Caco-2 (cell line): ENCODE data around the gene CCT6B. TPM values are rescaled to one million over a fixed set of nuclear protein-coding genes. Genes with fewer than 3 reads are reported as not detected.

Source experiments
- BruUV-seq: library from RNA; stranded (reverse); fragments of 400-500 nt; replicated peaks from 2 replicates; lab custom pipeline; 2021; lab: Mats Ljungman, UMichigan
- CTCF ChIA-PET: fragments of 300-600 bp; sonication (Branson Sonifier 250); formaldehyde crosslinking; loops from one replicate; lab custom pipeline; 2022; ENCODE audit warnings: antibody characterized with exemption; lab: Charles Lee
- POLR2A ChIA-PET: fragments of 300-600 bp; sonication (Branson Sonifier 250); formaldehyde crosslinking; loops from one replicate; lab custom pipeline; 2022; ENCODE audit warnings: antibody characterized with exemption; lab: Charles Lee
- DNase-seq, 2 experiments: peaks; one replicate each; pipeline versions ENCODE4 v3.0.0 to v3.0.0-alpha.2; 2020 to 2022
- H3K27me3 ChIP-seq: replicated peaks from 2 replicates; pipeline ENCODE4 v1.6.0; 2011; ENCODE audit warnings: low read length; ENCODE audit not compliant: control insufficient read depth, insufficient read depth
- H3K36me3 ChIP-seq: 2 replicates; pipeline ENCODE4 v1.5.1; 2011; ENCODE audit warnings: low read length; ENCODE audit not compliant: control insufficient read depth, insufficient read depth
- H3K4me1 ChIP-seq: fragments of 250-450 bp; sonication (Bioruptor Pico); 2 replicates; pipeline ENCODE4 v1.5.1; 2020; ENCODE audit warnings: mild to moderate bottlenecking
- H3K4me3 ChIP-seq: 2 replicates; pipeline ENCODE4 v1.5.1; 2011; ENCODE audit warnings: low read depth, mild to moderate bottlenecking, control low read depth, low read length
- H3K9me3 ChIP-seq: fragments of 250-450 bp; sonication (Bioruptor Pico); 2 replicates; pipeline ENCODE4 v1.5.1; 2020; ENCODE audit warnings: mild to moderate bottlenecking, moderate library complexity
- H3K27ac Mint-ChIP-seq: one replicate; pipeline ENCODE4 v1.8.0; 2022; ENCODE audit warnings: mixed read lengths; ENCODE audit not compliant: unreplicated experiment
- H3K27me3 Mint-ChIP-seq: one replicate; pipeline ENCODE4 v1.8.0; 2022; ENCODE audit warnings: mixed read lengths; ENCODE audit not compliant: insufficient read depth, unreplicated experiment
- H3K36me3 Mint-ChIP-seq: one replicate; pipeline ENCODE4 v1.8.0; 2022; ENCODE audit warnings: mild to moderate bottlenecking, mixed read lengths; ENCODE audit not compliant: insufficient read depth, unreplicated experiment
- H3K4me1 Mint-ChIP-seq: one replicate; pipeline ENCODE4 v1.8.0; 2022; ENCODE audit warnings: low read depth, mixed read lengths; ENCODE audit not compliant: unreplicated experiment
- H3K4me3 Mint-ChIP-seq: one replicate; pipeline ENCODE4 v1.8.0; 2022; ENCODE audit warnings: mild to moderate bottlenecking, moderate library complexity, mixed read lengths; ENCODE audit not compliant: unreplicated experiment
- H3K9me3 Mint-ChIP-seq: one replicate; pipeline ENCODE4 v1.8.0; 2022; ENCODE audit warnings: mixed read lengths; ENCODE audit not compliant: unreplicated experiment
- intact Hi-C: fragments of 100-400 bp; cut with micrococcal nuclease; formaldehyde crosslinking; loops from one replicate; pipeline ENCODE4 v1.10.0; 2022; ENCODE audit not compliant: unreplicated experiment
- total RNA-seq: library from RNA; stranded (reverse); gene quantifications from 2 replicates; pipeline ENCODE4 v1.2.3, GENCODE V29; 2022
- TF ChIP-seq, protein P1 (sequence below), 2 experiments: fragments of 200-600 bp in 1 of 2; IDR thresholded peaks; 1 replicate in 1 of 2; 2 replicates in 1 of 2; pipeline versions ENCODE4 v1.5.1 to v1.8.0; 2011 to 2022; ENCODE audit warnings: antibody characterized with exemption in 1 of 2, control low read depth in 1 of 2, inconsistent platforms in 1 of 2, low read depth in 1 of 2, low read length in 1 of 2, mild to moderate bottlenecking in 1 of 2, moderate library complexity in 1 of 2; ENCODE audit not compliant: insufficient read depth in 1 of 2, severe bottlenecking in 1 of 2, unreplicated experiment in 1 of 2

The CCT6B gene
- total RNA-seq, 1 experiment from 2014 or later: 1.8 TPM

DNA sequence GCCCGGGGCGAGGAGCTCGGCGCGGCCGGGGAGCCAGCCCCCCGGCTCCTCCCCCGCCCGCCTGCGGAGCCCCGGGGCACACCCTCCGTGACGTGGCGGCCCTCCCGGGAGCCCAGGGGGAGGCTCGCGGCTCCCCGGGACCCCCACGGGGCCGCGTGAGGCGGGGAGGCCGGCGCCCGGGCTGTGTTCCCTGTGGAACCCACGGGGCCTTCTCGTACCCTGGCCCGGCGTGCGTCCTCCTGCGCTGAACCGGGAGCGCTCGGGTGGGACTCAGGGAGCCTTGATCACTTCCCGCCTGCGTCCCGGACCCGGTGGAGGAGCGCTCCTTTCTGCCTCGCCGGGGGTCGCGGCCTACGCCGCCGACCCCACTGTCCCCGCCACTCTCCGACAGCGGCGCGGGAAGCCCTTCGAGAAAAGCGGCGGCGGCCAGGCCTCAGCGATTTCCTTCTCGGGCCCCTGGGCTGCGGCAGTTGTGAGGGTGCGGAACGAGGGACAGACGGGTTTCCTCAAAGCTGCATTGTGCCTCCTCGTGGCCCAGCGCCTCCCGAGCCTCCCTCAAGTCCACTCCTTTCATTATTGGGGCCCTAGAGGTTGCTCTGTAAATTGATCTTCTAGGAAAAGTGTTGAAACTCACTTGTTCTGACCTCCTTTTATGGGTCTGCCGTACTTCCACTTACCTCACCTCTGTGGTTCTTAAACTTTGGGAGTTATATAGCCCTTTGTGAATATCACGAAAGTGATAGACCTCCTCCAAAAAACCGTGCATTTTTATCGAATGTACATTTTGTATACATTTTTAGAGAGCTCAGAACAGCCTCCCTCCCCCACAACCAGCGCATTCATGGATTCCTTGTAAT, 19.6 kb upstream of the CCT6B start:
- H3K9me3 Mint-ChIP-seq: no peaks in the 10 kb centered on the region
- peaks cover 19% of the 10 kb centered on the region for H3K36me3 Mint-ChIP-seq
- H3K4me3 Mint-ChIP-seq: peak overlapping the region; percentile 85
- 0 out of 2 replicates have a peak, but pooled peaks cover 10% of the 10 kb centered on the region for H3K4me1 ChIP-seq
- H3K36me3 ChIP-seq: no peaks in the 10 kb centered on the region
- peaks cover 10% of the 10 kb centered on the region for H3K4me1 Mint-ChIP-seq
- BruUV-seq: no TSS peak
- POLR2A ChIA-PET: interaction anchor here (0.6 to 2.1 kb wide), 5 partner anchors 10 to 1154 kb away, joined by 3 to 11 read pairs (median 5); partner anchors contain the start of genes CCT6B, RFFL and ZNF830
- peak overlapping the region; percentile 93 for H3K27ac Mint-ChIP-seq
- no peaks in the 10 kb centered on the region for H3K27me3 ChIP-seq
- CTCF ChIA-PET: interaction anchor here (0.7 to 2.3 kb wide), 4 partner anchors 109 to 160 kb away, joined by 3 to 8 read pairs (median 3); partner anchors contain the start of gene RAD51D
- peak overlapping the region; percentile 75 for H3K4me3 ChIP-seq
- no peaks in the 10 kb centered on the region for H3K27me3 Mint-ChIP-seq
- intact Hi-C loops: loop anchor here (2.0 to 5.0 kb wide), 2 partner anchors 136 to 560 kb away; partner anchors contain the start of gene RAD51D
- DNase-seq: peak; percentile 85 to 86
- no peaks in the 10 kb centered on the region for H3K9me3 ChIP-seq
- TF ChIP-seq, protein P1, sequence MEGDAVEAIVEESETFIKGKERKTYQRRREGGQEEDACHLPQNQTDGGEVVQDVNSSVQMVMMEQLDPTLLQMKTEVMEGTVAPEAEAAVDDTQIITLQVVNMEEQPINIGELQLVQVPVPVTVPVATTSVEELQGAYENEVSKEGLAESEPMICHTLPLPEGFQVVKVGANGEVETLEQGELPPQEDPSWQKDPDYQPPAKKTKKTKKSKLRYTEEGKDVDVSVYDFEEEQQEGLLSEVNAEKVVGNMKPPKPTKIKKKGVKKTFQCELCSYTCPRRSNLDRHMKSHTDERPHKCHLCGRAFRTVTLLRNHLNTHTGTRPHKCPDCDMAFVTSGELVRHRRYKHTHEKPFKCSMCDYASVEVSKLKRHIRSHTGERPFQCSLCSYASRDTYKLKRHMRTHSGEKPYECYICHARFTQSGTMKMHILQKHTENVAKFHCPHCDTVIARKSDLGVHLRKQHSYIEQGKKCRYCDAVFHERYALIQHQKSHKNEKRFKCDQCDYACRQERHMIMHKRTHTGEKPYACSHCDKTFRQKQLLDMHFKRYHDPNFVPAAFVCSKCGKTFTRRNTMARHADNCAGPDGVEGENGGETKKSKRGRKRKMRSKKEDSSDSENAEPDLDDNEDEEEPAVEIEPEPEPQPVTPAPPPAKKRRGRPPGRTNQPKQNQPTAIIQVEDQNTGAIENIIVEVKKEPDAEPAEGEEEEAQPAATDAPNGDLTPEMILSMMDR (IDR thresholded peaks at IDR 0.05; ENCODE audit: insufficient read depth in 1 of 2, low read depth in 1 of 2, low read length in 1 of 2, severe bottlenecking in 1 of 2, unreplicated experiment in 1 of 2): peak; percentile 46 to 71

DNA sequence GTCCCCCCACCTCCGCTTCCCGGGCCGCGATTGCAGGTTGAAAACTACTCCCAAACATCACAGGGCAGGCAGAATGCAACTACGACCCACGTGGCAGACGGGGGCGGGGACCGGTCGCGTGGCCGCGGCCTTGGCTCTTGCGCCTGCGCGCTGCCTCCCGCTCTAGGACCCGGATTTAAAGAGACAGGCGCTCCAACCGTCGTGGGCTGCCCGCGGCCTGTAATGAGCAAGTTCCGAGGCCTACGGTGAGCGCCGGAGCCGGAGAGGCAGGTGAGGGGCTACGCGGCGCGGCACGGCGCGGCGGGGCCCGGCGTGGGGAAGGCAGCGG, 19.1 kb upstream of the CCT6B start, which contains the start of gene LIG3:
TSS of gene LIG3 (plus strand) at position 160 of the 328 bp plus-strand sequence. CDS start 2,494 bp downstream, outside the sequence.
- no peaks in the 10 kb centered on the region for H3K9me3 ChIP-seq
- H3K36me3 ChIP-seq: no peaks in the 10 kb centered on the region
- 0 out of 2 replicates have a peak, but pooled peaks cover 10% of the 10 kb centered on the region for H3K4me1 ChIP-seq
- peak within 1 kb of the TSS; percentile 75 for H3K4me3 ChIP-seq
- ChIA-PET CTCF (interaction anchor here (0.8 to 2.3 kb wide), 2 partner anchors 109 to 139 kb away, joined by 3 to 8 read pairs; partner anchors contain the start of gene RAD51D), POLR2A (interaction anchor here (0.6 to 2.1 kb wide), 5 partner anchors 11 to 1155 kb away, joined by 3 to 11 read pairs (median 5); partner anchors contain the start of genes CCT6B, RFFL and ZNF830)
- intact Hi-C loops: loop anchor here (2.0 to 5.0 kb wide), 2 partner anchors 137 to 560 kb away; partner anchors contain the start of gene RAD51D
- Mint-ChIP-seq H3K27me3 (no peaks in the 10 kb centered on the region), H3K9me3 (no peaks in the 10 kb centered on the region), H3K27ac (peak within 1 kb of the TSS; percentile 93), H3K36me3 (peaks cover 19% of the 10 kb centered on the region), H3K4me1 (peaks cover 10% of the 10 kb centered on the region), H3K4me3 (peak within 1 kb of the TSS; percentile 85)
- no peaks in the 10 kb centered on the region for H3K27me3 ChIP-seq
- TF ChIP-seq, protein P1 (IDR thresholded peaks at IDR 0.05; ENCODE audit: insufficient read depth in 1 of 2, low read depth in 1 of 2, low read length in 1 of 2, severe bottlenecking in 1 of 2, unreplicated experiment in 1 of 2): no peak
- peak; percentile 95 to 97 for DNase-seq
- BruUV-seq: no TSS peak
